ENCODE results near the gene RORB. TPM values are rescaled to one million over a fixed set of nuclear protein-coding genes. Genes with fewer than 3 reads are reported as not detected.

Gene RORB
- total and polyA plus RNA-seq, 2 donors (not counting 1 experiment from before 2014, with no cell fraction given) = 0.24 to 4.3 TPM

DNA sequence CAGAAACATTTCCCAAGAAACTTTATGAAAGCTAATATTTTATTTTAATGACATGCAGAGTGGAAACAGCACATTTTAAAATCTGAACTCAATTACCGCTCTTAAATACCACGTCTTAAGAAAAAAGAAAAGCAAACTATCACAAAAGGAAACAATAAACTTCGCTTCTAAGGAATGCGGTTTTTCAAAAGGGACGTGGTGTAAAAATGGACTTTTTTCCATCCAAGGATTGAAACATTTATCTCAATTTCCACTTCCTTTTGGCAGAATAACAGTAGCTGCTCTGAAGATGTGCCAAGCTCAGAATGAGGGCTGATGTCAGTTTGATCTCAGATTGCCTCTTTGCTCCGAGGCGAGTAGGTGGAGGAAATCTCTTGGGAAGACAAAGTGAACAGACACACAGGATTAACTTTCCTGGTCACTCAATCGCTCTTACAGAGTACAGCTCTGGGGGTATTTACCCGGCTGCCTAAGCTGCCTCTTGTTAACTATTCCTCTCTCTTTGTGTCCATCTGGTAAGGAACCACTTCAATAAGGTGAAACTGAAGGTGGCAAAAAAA, 232.1 kb downstream of the RORB start:
- no peaks in the 10 kb centered on the region for H4K20me1 ChIP-seq (ENCODE audit: control insufficient read depth, extremely low read depth, insufficient read depth, low read length)
- no peak overlapping the region for H3K9ac ChIP-seq (ENCODE audit: insufficient read depth, low read length)
- H3K9me3 ChIP-seq (ENCODE audit: control insufficient read depth, insufficient read depth, low read depth, low read length) = no peaks in the 10 kb centered on the region
- no peak overlapping the region for H3K4me2 ChIP-seq (ENCODE audit: extremely low read depth, insufficient read depth, low read length)
- H3K79me2 ChIP-seq (ENCODE audit: control insufficient read depth, insufficient read depth, low read length) = no peaks in the 10 kb centered on the region
- H2AFZ ChIP-seq (ENCODE audit: low read length) = no peak overlapping the region
- no peaks in the 10 kb centered on the region for H3K27me3 ChIP-seq (ENCODE audit: control insufficient read depth, insufficient read depth, low read length)
- TF ChIP-seq, protein P1, sequence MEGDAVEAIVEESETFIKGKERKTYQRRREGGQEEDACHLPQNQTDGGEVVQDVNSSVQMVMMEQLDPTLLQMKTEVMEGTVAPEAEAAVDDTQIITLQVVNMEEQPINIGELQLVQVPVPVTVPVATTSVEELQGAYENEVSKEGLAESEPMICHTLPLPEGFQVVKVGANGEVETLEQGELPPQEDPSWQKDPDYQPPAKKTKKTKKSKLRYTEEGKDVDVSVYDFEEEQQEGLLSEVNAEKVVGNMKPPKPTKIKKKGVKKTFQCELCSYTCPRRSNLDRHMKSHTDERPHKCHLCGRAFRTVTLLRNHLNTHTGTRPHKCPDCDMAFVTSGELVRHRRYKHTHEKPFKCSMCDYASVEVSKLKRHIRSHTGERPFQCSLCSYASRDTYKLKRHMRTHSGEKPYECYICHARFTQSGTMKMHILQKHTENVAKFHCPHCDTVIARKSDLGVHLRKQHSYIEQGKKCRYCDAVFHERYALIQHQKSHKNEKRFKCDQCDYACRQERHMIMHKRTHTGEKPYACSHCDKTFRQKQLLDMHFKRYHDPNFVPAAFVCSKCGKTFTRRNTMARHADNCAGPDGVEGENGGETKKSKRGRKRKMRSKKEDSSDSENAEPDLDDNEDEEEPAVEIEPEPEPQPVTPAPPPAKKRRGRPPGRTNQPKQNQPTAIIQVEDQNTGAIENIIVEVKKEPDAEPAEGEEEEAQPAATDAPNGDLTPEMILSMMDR (conservative IDR thresholded peaks at IDR 0.05 in 1 of 2, IDR thresholded peaks at IDR 0.05 in 1 of 2; ENCODE audit: low read depth in 1 of 2, low read length in 2 of 2) = no peak
- TF ChIP-seq EZH2 (IDR thresholded peaks at IDR 0.05; ENCODE audit: low read length, missing control alignments) = no peak
- no peaks in the 10 kb centered on the region for H3K4me1 ChIP-seq (ENCODE audit: control insufficient read depth, extremely low read depth, insufficient read depth, low read length)
- peak; percentile 7 to 26 for DNase-seq (ENCODE audit: low read depth in 2 of 2)
- H3K4me3 ChIP-seq (replicated peaks in 1 of 4; ENCODE audit: control extremely low read depth in 1 of 4, insufficient read depth in 1 of 4, low read depth in 3 of 4, low read length in 4 of 4) = peak overlapping the region in 2 of 4 experiments; percentile 1 to 28
- H3K36me3 ChIP-seq (ENCODE audit: control insufficient read depth, insufficient read depth, low read length) = no peaks in the 10 kb centered on the region
- H3K27ac ChIP-seq (ENCODE audit: insufficient read depth, low read length) = no peak overlapping the region

DNA sequence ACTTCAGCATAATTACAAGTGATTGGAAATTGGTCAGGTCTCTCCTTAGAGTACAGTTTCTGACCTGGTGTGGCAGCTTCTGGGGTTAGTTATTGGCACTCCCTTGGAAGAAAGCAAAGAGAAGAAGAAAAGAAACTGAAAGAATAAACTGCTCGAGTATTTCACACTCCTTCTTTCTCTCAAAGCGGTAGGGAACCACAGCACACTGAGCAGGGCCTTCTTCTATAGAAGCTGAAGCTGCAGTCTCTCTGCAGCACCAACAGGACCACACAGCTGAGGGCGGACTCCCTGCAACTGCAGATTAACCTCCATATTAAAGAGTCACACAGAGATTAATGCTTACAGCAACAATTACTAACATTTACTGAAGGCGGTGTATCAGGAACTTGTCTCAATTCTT, 238.6 kb downstream of the RORB start:
- Histone ChIP-seq H3K4me1 (ENCODE audit: control insufficient read depth, extremely low read depth, insufficient read depth, low read length) (no peaks in the 10 kb centered on the region), H2AFZ (ENCODE audit: low read length) (no peak overlapping the region), H3K27me3 (ENCODE audit: control insufficient read depth, insufficient read depth, low read length) (no peaks in the 10 kb centered on the region), H3K9me3 (ENCODE audit: control insufficient read depth, insufficient read depth, low read depth, low read length) (no peaks in the 10 kb centered on the region), H3K79me2 (ENCODE audit: control insufficient read depth, insufficient read depth, low read length) (no peaks in the 10 kb centered on the region), H3K4me3 (replicated peaks in 1 of 4; ENCODE audit: control extremely low read depth in 1 of 4, insufficient read depth in 1 of 4, low read depth in 3 of 4, low read length in 4 of 4) (no peak overlapping the region), H4K20me1 (ENCODE audit: control insufficient read depth, extremely low read depth, insufficient read depth, low read length) (no peaks in the 10 kb centered on the region), H3K27ac (ENCODE audit: insufficient read depth, low read length) (no peak overlapping the region), H3K36me3 (ENCODE audit: control insufficient read depth, insufficient read depth, low read length) (no peaks in the 10 kb centered on the region), H3K9ac (ENCODE audit: insufficient read depth, low read length) (no peak overlapping the region), H3K4me2 (ENCODE audit: extremely low read depth, insufficient read depth, low read length) (no peak overlapping the region)
- TF ChIP-seq, protein P1 (conservative IDR thresholded peaks at IDR 0.05 in 1 of 2, IDR thresholded peaks at IDR 0.05 in 1 of 2; ENCODE audit: low read depth in 1 of 2, low read length in 2 of 2) = no peak
- no peak for TF ChIP-seq EZH2 (IDR thresholded peaks at IDR 0.05; ENCODE audit: low read length, missing control alignments)
- DNase-seq (ENCODE audit: low read depth in 2 of 2) = no peak

DNA sequence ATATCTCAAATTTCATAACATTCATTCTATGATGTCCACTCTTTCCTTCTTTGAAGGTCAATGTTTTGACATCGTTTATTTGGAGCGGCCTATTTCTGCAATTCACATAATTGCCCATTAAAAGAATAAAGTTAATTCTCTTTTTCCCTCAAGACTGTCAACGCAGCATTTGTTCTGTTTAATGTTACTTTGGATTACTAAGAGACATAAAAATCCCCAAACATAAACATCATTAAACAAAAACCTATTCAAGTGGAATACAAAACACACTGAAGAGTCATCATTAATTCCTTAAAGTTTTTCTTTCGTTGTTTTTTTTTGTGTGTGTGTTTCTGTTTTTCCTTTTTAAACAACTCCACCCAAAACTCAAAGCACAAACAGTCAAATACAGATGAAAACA, 239.5 kb downstream of the RORB start:
- Histone ChIP-seq H3K36me3 (ENCODE audit: control insufficient read depth, insufficient read depth, low read length) (no peaks in the 10 kb centered on the region), H3K4me1 (ENCODE audit: control insufficient read depth, extremely low read depth, insufficient read depth, low read length) (no peaks in the 10 kb centered on the region), H3K9me3 (ENCODE audit: control insufficient read depth, insufficient read depth, low read depth, low read length) (no peaks in the 10 kb centered on the region), H3K79me2 (ENCODE audit: control insufficient read depth, insufficient read depth, low read length) (no peaks in the 10 kb centered on the region), H3K27ac (ENCODE audit: insufficient read depth, low read length) (no peak overlapping the region), H4K20me1 (ENCODE audit: control insufficient read depth, extremely low read depth, insufficient read depth, low read length) (no peaks in the 10 kb centered on the region), H2AFZ (ENCODE audit: low read length) (no peak overlapping the region), H3K4me2 (ENCODE audit: extremely low read depth, insufficient read depth, low read length) (no peak overlapping the region), H3K4me3 (replicated peaks in 1 of 4; ENCODE audit: control extremely low read depth in 1 of 4, insufficient read depth in 1 of 4, low read depth in 3 of 4, low read length in 4 of 4) (no peak overlapping the region), H3K9ac (ENCODE audit: insufficient read depth, low read length) (no peak overlapping the region), H3K27me3 (ENCODE audit: control insufficient read depth, insufficient read depth, low read length) (no peaks in the 10 kb centered on the region)
- TF ChIP-seq, protein P1 (conservative IDR thresholded peaks at IDR 0.05 in 1 of 2, IDR thresholded peaks at IDR 0.05 in 1 of 2; ENCODE audit: low read depth in 1 of 2, low read length in 2 of 2) = no peak
- no peak for TF ChIP-seq EZH2 (IDR thresholded peaks at IDR 0.05; ENCODE audit: low read length, missing control alignments)
- DNase-seq (ENCODE audit: low read depth in 2 of 2) = no peak
